GM12873 (cell line): ENCODE data around the gene ADIPOQ.

ENCODE experiments used
- TF ChIP-seq, protein P1 (sequence below): IDR thresholded peaks from 2 replicates; pipeline ENCODE4 v1.5.1; 2012; ENCODE audit warnings: low read depth, mild to moderate bottlenecking, moderate library complexity, low read length, control low read depth; ENCODE audit not compliant: insufficient read depth; ENCODE audit errors: missing control alignments

Gene ADIPOQ

DNA sequence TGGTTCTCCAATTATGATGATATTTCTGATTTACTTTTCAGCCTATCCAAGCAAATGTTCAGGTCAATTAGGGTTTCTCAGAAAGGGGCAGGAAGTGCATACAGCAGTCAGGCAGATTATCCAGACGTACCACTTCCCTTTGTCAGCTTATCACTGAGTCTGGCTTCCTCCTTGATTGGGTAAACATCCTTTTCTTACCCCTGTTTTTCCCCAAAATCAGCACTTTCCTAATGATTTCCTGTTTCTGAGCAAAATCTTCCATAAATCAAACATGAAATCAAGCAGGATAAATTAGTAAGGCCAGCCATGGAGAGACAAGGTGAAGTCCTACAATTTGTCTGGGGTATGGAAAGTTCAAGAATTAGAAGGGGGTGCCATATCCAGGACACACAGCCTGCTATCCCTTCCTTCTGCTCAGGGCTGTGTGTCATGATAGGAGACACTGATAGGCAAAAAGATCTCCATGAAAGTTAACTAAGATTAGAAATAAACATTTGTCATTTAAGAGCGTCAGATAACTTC is 29.0 kb downstream of the ADIPOQ start:
- TF ChIP-seq, protein P1, sequence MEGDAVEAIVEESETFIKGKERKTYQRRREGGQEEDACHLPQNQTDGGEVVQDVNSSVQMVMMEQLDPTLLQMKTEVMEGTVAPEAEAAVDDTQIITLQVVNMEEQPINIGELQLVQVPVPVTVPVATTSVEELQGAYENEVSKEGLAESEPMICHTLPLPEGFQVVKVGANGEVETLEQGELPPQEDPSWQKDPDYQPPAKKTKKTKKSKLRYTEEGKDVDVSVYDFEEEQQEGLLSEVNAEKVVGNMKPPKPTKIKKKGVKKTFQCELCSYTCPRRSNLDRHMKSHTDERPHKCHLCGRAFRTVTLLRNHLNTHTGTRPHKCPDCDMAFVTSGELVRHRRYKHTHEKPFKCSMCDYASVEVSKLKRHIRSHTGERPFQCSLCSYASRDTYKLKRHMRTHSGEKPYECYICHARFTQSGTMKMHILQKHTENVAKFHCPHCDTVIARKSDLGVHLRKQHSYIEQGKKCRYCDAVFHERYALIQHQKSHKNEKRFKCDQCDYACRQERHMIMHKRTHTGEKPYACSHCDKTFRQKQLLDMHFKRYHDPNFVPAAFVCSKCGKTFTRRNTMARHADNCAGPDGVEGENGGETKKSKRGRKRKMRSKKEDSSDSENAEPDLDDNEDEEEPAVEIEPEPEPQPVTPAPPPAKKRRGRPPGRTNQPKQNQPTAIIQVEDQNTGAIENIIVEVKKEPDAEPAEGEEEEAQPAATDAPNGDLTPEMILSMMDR: no peak

- TF ChIP-seq, protein P1: no peak
Observed at GRCh38 chr3:186875708-186876107, 33.2 kb downstream of the ADIPOQ start.

DNA sequence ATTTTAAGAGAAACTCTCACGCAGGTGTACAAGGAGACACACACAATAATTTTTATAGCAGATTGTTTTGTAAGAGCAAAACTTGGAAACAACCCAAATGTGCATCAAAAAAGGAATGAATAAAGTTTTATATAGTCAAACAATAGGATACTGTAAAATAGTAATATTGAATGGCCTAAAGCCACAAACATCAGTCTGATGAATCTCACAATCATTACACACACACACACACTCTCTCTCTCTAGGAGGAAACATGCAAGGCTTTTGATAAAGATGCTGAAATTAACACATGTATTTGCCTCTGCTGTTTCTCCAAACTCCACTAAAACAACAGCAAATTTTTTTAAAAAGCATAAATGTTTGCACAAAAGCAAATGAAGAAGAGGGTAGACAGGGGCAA is 37.3 kb downstream of the ADIPOQ start:
- TF ChIP-seq, protein P1: no peak

- TF ChIP-seq, protein P1: no peak
Observed at GRCh38 chr3:186880406-186880805, 37.9 kb downstream of the ADIPOQ start.

- TF ChIP-seq, protein P1: no peak
Observed at GRCh38 chr3:186882150-186882524, 39.6 kb downstream of the ADIPOQ start.

DNA sequence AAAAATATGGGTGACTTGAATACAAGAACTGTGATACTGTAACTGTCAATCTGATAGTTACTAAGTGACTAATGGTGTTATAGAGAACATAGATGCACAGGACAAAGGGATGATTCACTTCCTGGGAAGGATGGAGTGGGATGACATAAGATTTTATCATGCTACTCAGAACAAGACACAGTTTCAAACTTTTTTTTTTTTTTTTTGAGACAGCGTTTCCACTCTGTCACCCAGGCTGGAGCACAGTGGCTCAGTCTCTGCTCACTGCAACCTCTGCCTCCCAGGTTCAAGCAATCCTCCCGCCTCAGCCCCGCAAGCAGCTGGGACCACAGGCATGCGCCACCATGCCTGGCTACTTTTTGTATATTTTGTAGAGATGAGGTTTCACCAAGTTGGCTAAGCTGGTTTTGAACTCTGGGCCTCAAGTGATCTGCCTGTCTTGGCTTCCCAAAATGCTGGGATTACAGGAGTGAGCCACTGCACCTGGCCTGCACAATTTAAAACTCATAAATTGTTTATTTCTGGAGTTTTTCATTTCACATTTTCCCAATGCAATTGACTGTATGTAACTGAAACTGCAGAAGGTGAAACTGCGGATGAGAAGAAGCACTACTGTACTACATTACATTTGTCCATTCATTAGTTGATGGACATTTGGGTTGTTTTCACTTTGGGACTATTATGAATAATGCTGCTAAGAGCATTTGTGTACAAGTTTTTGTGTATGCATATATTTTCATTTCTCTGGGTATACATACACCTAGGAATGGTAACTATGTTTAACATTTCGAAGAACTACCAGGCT is 40.6 kb downstream of the ADIPOQ start:
- TF ChIP-seq, protein P1: no peak

DNA sequence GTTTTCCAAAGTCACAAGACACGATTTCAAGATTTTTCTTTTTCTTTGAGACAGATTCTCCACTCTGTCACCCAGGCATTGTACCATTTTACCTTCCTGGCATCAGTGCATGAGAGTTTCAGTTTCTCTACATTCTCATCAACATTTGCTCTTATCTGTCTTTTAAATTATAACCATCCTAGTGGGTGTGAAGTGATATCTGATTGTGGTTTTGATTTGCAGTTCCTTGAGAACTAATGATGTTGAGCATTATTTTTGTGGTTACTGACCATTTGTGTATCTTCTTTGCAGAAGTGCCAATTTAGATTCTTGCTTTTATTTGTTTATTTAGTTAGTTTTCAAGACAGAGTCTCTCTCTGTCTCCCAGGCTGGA is 41.2 kb downstream of the ADIPOQ start:
- TF ChIP-seq, protein P1: no peak
